Neural progenitor cell (in vitro differentiated cells): ENCODE measurements around the gene COL13A1. TPM values are rescaled to one million over a fixed set of nuclear protein-coding genes. Genes with fewer than 3 reads are reported as not detected.
A peak's percentile ranks its signal among the peaks of the same experiment; 100 is the strongest.

ENCODE experiments used
- DNase-seq: peaks from one replicate; pipeline ENCODE4 v3.0.0-alpha.2; 2016; ENCODE audit warnings: low spot score
- H2AFZ ChIP-seq: fragments of 200-600 bp; sonication (generic); replicated peaks from 2 replicates; pipeline ENCODE4 v1.6.1; 2016; ENCODE audit warnings: antibody characterized with exemption
- H3F3A ChIP-seq: fragments of 200-600 bp; sonication (generic); 2 replicates; pipeline ENCODE4 v1.6.1; 2016; ENCODE audit warnings: antibody characterized with exemption, low read depth
- H3K27ac ChIP-seq: fragments of 200-600 bp; sonication (generic); 2 replicates; pipeline ENCODE4 v1.5.1; 2016; ENCODE audit warnings: mild to moderate bottlenecking
- H3K27me3 ChIP-seq: fragments of 200-600 bp; sonication (generic); 2 replicates; pipeline ENCODE4 v1.6.1; 2016; ENCODE audit warnings: mild to moderate bottlenecking, moderate library complexity
- H3K36me3 ChIP-seq: fragments of 200-600 bp; sonication (generic); 2 replicates; pipeline ENCODE4 v1.5.1; 2016
- H3K4me1 ChIP-seq: fragments of 200-600 bp; sonication (generic); 2 replicates; pipeline ENCODE4 v1.6.1; 2016; ENCODE audit warnings: mixed run types
- H3K4me2 ChIP-seq: fragments of 200-600 bp; sonication (generic); 2 replicates; pipeline ENCODE4 v1.6.1; 2016
- H3K4me3 ChIP-seq: fragments of 200-600 bp; sonication (generic); 2 replicates; pipeline ENCODE4 v1.5.1; 2016
- H3K79me2 ChIP-seq: fragments of 200-600 bp; sonication (generic); 2 replicates; pipeline ENCODE4 v1.6.1; 2016; ENCODE audit warnings: low read depth
- H3K9ac ChIP-seq: fragments of 200-600 bp; sonication (generic); 2 replicates; pipeline ENCODE4 v1.6.1; 2016
- H3K9me3 ChIP-seq: fragments of 200-600 bp; sonication (generic); 2 replicates; pipeline ENCODE4 v1.5.1; 2016; ENCODE audit warnings: low read depth
- H4K20me1 ChIP-seq: fragments of 200-600 bp; sonication (generic); 2 replicates; pipeline ENCODE4 v1.6.1; 2016; ENCODE audit warnings: low read depth
- H3K27ac Mint-ChIP-seq: 3 replicates; pipeline ENCODE4 v1.8.0; 2021; ENCODE audit warnings: mixed read lengths
- H3K27me3 Mint-ChIP-seq: 2 replicates; pipeline ENCODE4 v1.8.0; 2022; ENCODE audit warnings: low read depth, mild to moderate bottlenecking, inconsistent platforms, moderate library complexity, mixed read lengths; ENCODE audit not compliant: insufficient read depth
- H3K36me3 Mint-ChIP-seq: 3 replicates; pipeline ENCODE4 v1.8.0; 2021; ENCODE audit warnings: mixed read lengths
- H3K4me1 Mint-ChIP-seq: 3 replicates; pipeline ENCODE4 v1.8.0; 2021; ENCODE audit warnings: mixed read lengths
- H3K4me3 Mint-ChIP-seq: 3 replicates; pipeline ENCODE4 v1.8.0; 2021; ENCODE audit warnings: mild to moderate bottlenecking, moderate library complexity, mixed read lengths
- H3K9me3 Mint-ChIP-seq: 3 replicates; pipeline ENCODE4 v1.8.0; 2020; ENCODE audit warnings: mixed read lengths
- CTCF ChIP-seq: fragments of 200-600 bp; sonication (generic); IDR thresholded peaks from 2 replicates; pipeline ENCODE4 v1.5.1; 2017; ENCODE audit warnings: antibody characterized with exemption, mild to moderate bottlenecking
- EZH2 ChIP-seq: fragments of 200-600 bp; sonication (generic); IDR thresholded peaks from 2 replicates; pipeline ENCODE4 v1.6.1; 2017; ENCODE audit warnings: antibody characterized with exemption, mild to moderate bottlenecking, moderate library complexity
- EZH2phosphoT487 ChIP-seq: fragments of 200-600 bp; sonication (generic); IDR thresholded peaks from 2 replicates; pipeline ENCODE4 v1.6.1; 2017; ENCODE audit warnings: antibody characterized with exemption
- total RNA-seq: library from RNA; depleted of rRNA; stranded (reverse); fragments of >200 nt; gene quantifications from 2 replicates; pipeline ENCODE4 v1.2.3, GENCODE V29; 2015; ENCODE audit warnings: low replicate concordance

Gene COL13A1
- total RNA-seq, 1 donor from 2014 or later: 1.3 TPM

- Histone ChIP-seq H3K27me3 (no peaks in the 10 kb centered on the region), H4K20me1 (no peaks in the 10 kb centered on the region), H3F3A (no peaks in the 10 kb centered on the region), H3K9ac (no peak overlapping the region), H2AFZ (no peak overlapping the region), H3K4me1 (peaks cover 9% of the 10 kb centered on the region), H3K79me2 (no peaks in the 10 kb centered on the region), H3K4me2 (no peak overlapping the region), H3K27ac (no peak overlapping the region), H3K4me3 (no peak overlapping the region), H3K36me3 (no peaks in the 10 kb centered on the region), H3K9me3 (no peaks in the 10 kb centered on the region)
- H3K4me1 Mint-ChIP-seq: peaks cover 13% of the 10 kb centered on the region
- TF ChIP-seq EZH2 (no peak), EZH2phosphoT487 (no peak), CTCF (no peak)
- no peak overlapping the region for H3K4me3 Mint-ChIP-seq
- no peak for DNase-seq
- no peak overlapping the region for H3K27ac Mint-ChIP-seq
- H3K36me3 Mint-ChIP-seq: no peaks in the 10 kb centered on the region
- H3K27me3 Mint-ChIP-seq: peaks cover 3% of the 10 kb centered on the region
- no peaks in the 10 kb centered on the region for H3K9me3 Mint-ChIP-seq
Measured at GRCh38 chr10:69929575-69929974, 127.9 kb downstream of the COL13A1 start.

- H2AFZ ChIP-seq: no peak overlapping the region
- no peak overlapping the region for H3K27ac Mint-ChIP-seq
- H3K27ac ChIP-seq: no peak overlapping the region
- H3K4me1 Mint-ChIP-seq: no peaks in the 10 kb centered on the region
- H3K27me3 Mint-ChIP-seq: peaks cover 3% of the 10 kb centered on the region
- H3K9me3 Mint-ChIP-seq: no peaks in the 10 kb centered on the region
- no peaks in the 10 kb centered on the region for H4K20me1 ChIP-seq
- no peaks in the 10 kb centered on the region for H3K9me3 ChIP-seq
- H3K4me3 Mint-ChIP-seq: no peak overlapping the region
- no peaks in the 10 kb centered on the region for H3K4me1 ChIP-seq
- no peaks in the 10 kb centered on the region for H3K79me2 ChIP-seq
- no peak overlapping the region for H3K4me3 ChIP-seq
- H3K27me3 ChIP-seq: no peaks in the 10 kb centered on the region
- H3K36me3 Mint-ChIP-seq: no peaks in the 10 kb centered on the region
- no peak overlapping the region for H3K9ac ChIP-seq
- no peak for DNase-seq
- H3F3A ChIP-seq: no peaks in the 10 kb centered on the region
- no peaks in the 10 kb centered on the region for H3K36me3 ChIP-seq
- no peak overlapping the region for H3K4me2 ChIP-seq
- TF ChIP-seq CTCF (peak; percentile 8), EZH2 (no peak)
Measured at GRCh38 chr10:69934768-69935167, 133.1 kb downstream of the COL13A1 start.

GRCh38 chr10:69936091-69936490 is 134.4 kb downstream of the COL13A1 start:
- H3K9ac ChIP-seq: no peak overlapping the region
- H3K4me3 Mint-ChIP-seq: no peak overlapping the region
- H4K20me1 ChIP-seq: no peaks in the 10 kb centered on the region
- H3K79me2 ChIP-seq: no peaks in the 10 kb centered on the region
- H3K27ac Mint-ChIP-seq: no peak overlapping the region
- H3K4me3 ChIP-seq: no peak overlapping the region
- H3K4me1 ChIP-seq: no peaks in the 10 kb centered on the region
- no peaks in the 10 kb centered on the region for H3K36me3 Mint-ChIP-seq
- H3F3A ChIP-seq: no peaks in the 10 kb centered on the region
- no peaks in the 10 kb centered on the region for H3K36me3 ChIP-seq
- no peaks in the 10 kb centered on the region for H3K9me3 ChIP-seq
- TF ChIP-seq EZH2 (no peak), CTCF (peak; percentile 46), EZH2phosphoT487 (no peak)
- peak; percentile 40 for DNase-seq
- no peaks in the 10 kb centered on the region for H3K9me3 Mint-ChIP-seq
- H3K27ac ChIP-seq: no peak overlapping the region
- H2AFZ ChIP-seq: no peak overlapping the region
- H3K27me3 ChIP-seq: no peaks in the 10 kb centered on the region
- H3K27me3 Mint-ChIP-seq: peaks cover 3% of the 10 kb centered on the region
- no peak overlapping the region for H3K4me2 ChIP-seq
- H3K4me1 Mint-ChIP-seq: no peaks in the 10 kb centered on the region
